ENCODE data around the gene CFAP97D1. TPM values are rescaled to one million over a fixed set of nuclear protein-coding genes. Genes with fewer than 3 reads are reported as not detected.

The CFAP97D1 gene
- total and polyA plus RNA-seq, 2 experiments from 2014 or later = 0.07 to 0.10 TPM

- no peak for DNase-seq (ENCODE audit: low spot score)
- Mint-ChIP-seq H3K36me3 (ENCODE audit: low read depth) (peaks cover 37% of the 10 kb centered on the region), H3K4me3 (no peak overlapping the region), H3K27ac (no peak overlapping the region), H3K9me3 (no peaks in the 10 kb centered on the region), H3K27me3 (ENCODE audit: insufficient read depth, low read depth, poor library complexity) (peaks cover 5% of the 10 kb centered on the region), H3K4me1 (no peaks in the 10 kb centered on the region)
- Histone ChIP-seq H3F3A (replicated peaks; ENCODE audit: low read depth) (no peaks in the 10 kb centered on the region), H3K4me2 (no peak overlapping the region), H3K79me2 (replicated peaks; ENCODE audit: insufficient read depth) (no peaks in the 10 kb centered on the region), H2AFZ (no peak overlapping the region), H3K27ac (ENCODE audit: low read depth) (no peak overlapping the region), H3K27me3 (ENCODE audit: insufficient read depth) (no peaks in the 10 kb centered on the region), H3K4me1 (ENCODE audit: insufficient read depth) (no peaks in the 10 kb centered on the region), H3K4me3 (no peak overlapping the region), H3K36me3 (ENCODE audit: insufficient read depth) (0 out of 2 replicates have a peak, but pooled peaks cover 5% of the 10 kb centered on the region), H4K20me1 (replicated peaks; ENCODE audit: insufficient read depth) (no peaks in the 10 kb centered on the region), H3K9me2 (ENCODE audit: insufficient read depth) (no peaks in the 10 kb centered on the region)
- TF ChIP-seq ZNF462 (CRISPR knock-in tag; IDR thresholded peaks at IDR 0.05) = no peak
- no peak for TF ChIP-seq CREB1 (CRISPR knock-in tag; IDR thresholded peaks at IDR 0.05; ENCODE audit: low read depth)
- no peak for TF ChIP-seq STAT1 (IDR thresholded peaks at IDR 0.05; ENCODE audit: unreplicated experiment)
- no peak for TF ChIP-seq CTCF (conservative IDR thresholded peaks at IDR 0.05; ENCODE audit: low read depth in 2 of 2)
- TF ChIP-seq EZH2 (IDR thresholded peaks at IDR 0.05; ENCODE audit: low read depth, unreplicated experiment) = no peak
- TF ChIP-seq POLR2AphosphoS5 (IDR thresholded peaks at IDR 0.05; ENCODE audit: low read depth) = no peak
- TF ChIP-seq EZH2phosphoT487 (IDR thresholded peaks at IDR 0.05; ENCODE audit: unreplicated experiment) = no peak
- no peak for TF ChIP-seq NANOG (IDR thresholded peaks at IDR 0.05; ENCODE audit: borderline replicate concordance)
- TF ChIP-seq ZNF114 (CRISPR knock-in tag; IDR thresholded peaks at IDR 0.05) = no peak
- TF ChIP-seq ETS1 (IDR thresholded peaks at IDR 0.05) = no peak
- no peak for TF ChIP-seq JUNB (IDR thresholded peaks at IDR 0.05; ENCODE audit: unreplicated experiment)
- TF ChIP-seq ZNF331 (CRISPR knock-in tag; IDR thresholded peaks at IDR 0.05; ENCODE audit: low read depth) = no peak
- no peak for TF ChIP-seq REST (IDR thresholded peaks at IDR 0.05; ENCODE audit: unreplicated experiment)
- no peak for ATAC-seq
Observed at GRCh38 chr17:43769859-43770258, 10.4 kb upstream of the CFAP97D1 start.

Measured in GM23338 (cell line).